ENCODE results near the gene RPS6KB1. TPM values are rescaled to one million over a fixed set of nuclear protein-coding genes. Genes with fewer than 3 reads are reported as not detected.
A peak's percentile ranks its signal among the peaks of the same experiment; 100 is the strongest.
"Not testable (repeated sequence)": the region's sequence is repeated elsewhere in the genome, so short reads cannot be mapped to it uniquely, and the experiment has no call there.

Gene RPS6KB1
- total RNA-seq, 1 experiment from 2014 or later = 66.9 TPM

DNA sequence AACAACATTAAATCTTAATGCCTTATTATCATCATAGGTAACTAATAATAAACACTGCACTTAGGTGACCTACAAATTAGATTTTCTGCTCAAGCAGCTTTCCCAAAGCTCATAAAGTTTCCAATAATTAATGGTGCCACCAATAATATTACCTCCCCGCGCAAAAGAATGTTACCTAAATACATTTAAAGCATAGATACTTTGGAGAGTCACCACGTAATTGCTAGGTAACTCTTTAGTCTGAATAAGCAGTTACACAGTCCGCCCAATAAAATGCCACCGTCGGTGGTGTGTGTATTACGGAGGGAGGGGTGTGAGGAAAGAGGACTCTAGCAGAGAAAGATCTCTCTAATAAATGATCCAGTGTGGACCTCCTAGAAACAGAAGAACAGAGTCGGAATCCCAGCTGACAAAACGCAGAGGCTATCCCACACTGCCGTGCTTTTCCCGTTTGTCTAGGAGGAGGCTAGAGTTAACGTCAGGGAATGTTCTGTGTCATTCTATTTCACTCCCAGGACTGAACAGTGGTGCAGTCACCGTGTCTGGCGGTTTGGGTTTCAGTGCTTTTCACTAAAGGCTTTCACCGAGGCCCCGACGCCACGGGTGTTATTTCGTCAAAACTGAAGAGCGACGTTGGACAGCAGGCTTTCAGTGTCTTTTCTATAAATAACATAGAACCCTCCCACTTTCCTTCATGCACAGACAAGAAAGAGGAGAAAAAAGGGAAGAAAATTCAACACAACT is 71.0 kb downstream of the RPS6KB1 start:
- Mint-ChIP-seq H3K27ac (ENCODE audit: unreplicated experiment) (peak overlapping the region; percentile 80), H3K36me3 (ENCODE audit: insufficient read depth, unreplicated experiment) (peaks cover 12% of the 10 kb centered on the region), H3K27me3 (ENCODE audit: insufficient read depth, unreplicated experiment) (no peaks in the 10 kb centered on the region), H3K4me3 (ENCODE audit: unreplicated experiment) (peak overlapping the region; percentile 73), H3K4me1 (ENCODE audit: low read depth, unreplicated experiment) (peaks cover 6% of the 10 kb centered on the region), H3K9me3 (ENCODE audit: unreplicated experiment) (no peaks in the 10 kb centered on the region)
- CTCF ChIA-PET = interaction anchor here (0.7 to 1.9 kb wide), 4 partner anchors 13 to 73 kb away, joined by 3 to 14 read pairs (median 8); no protein-coding TSS in a partner anchor
- Histone ChIP-seq H3K36me3 (ENCODE audit: control insufficient read depth, insufficient read depth, low read length) (no peaks in the 10 kb centered on the region), H3K4me3 (ENCODE audit: low read depth, low read length) (peak overlapping the region; percentile 71), H3K4me1 (peaks cover 11% of the 10 kb centered on the region; the same call in 1 of the 2 replicates), H3K9me3 (no peaks in the 10 kb centered on the region), H3K27me3 (replicated peaks; ENCODE audit: control insufficient read depth, insufficient read depth, low read length) (no peaks in the 10 kb centered on the region)
- POLR2A ChIA-PET = interaction anchor here (1.6 kb wide), 1 partner anchor 256 kb away, joined by 8 read pairs; the partner anchor contains the start of genes PTRH2 and VMP1
- TF ChIP-seq, protein P1, sequence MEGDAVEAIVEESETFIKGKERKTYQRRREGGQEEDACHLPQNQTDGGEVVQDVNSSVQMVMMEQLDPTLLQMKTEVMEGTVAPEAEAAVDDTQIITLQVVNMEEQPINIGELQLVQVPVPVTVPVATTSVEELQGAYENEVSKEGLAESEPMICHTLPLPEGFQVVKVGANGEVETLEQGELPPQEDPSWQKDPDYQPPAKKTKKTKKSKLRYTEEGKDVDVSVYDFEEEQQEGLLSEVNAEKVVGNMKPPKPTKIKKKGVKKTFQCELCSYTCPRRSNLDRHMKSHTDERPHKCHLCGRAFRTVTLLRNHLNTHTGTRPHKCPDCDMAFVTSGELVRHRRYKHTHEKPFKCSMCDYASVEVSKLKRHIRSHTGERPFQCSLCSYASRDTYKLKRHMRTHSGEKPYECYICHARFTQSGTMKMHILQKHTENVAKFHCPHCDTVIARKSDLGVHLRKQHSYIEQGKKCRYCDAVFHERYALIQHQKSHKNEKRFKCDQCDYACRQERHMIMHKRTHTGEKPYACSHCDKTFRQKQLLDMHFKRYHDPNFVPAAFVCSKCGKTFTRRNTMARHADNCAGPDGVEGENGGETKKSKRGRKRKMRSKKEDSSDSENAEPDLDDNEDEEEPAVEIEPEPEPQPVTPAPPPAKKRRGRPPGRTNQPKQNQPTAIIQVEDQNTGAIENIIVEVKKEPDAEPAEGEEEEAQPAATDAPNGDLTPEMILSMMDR (IDR thresholded peaks at IDR 0.05; ENCODE audit: insufficient read depth in 1 of 2, low read depth in 1 of 2, low read length in 1 of 2, severe bottlenecking in 1 of 2, unreplicated experiment in 1 of 2) = no peak
- peak; percentile 46 to 52 for DNase-seq
- intact Hi-C loops (cut with micrococcal nuclease; ENCODE audit: unreplicated experiment) = loop anchor here (5.0 kb wide), 1 partner anchor 73 kb away; no protein-coding TSS in a partner anchor
- TSS peak; percentile 53 for BruUV-seq (replicated peaks)

DNA sequence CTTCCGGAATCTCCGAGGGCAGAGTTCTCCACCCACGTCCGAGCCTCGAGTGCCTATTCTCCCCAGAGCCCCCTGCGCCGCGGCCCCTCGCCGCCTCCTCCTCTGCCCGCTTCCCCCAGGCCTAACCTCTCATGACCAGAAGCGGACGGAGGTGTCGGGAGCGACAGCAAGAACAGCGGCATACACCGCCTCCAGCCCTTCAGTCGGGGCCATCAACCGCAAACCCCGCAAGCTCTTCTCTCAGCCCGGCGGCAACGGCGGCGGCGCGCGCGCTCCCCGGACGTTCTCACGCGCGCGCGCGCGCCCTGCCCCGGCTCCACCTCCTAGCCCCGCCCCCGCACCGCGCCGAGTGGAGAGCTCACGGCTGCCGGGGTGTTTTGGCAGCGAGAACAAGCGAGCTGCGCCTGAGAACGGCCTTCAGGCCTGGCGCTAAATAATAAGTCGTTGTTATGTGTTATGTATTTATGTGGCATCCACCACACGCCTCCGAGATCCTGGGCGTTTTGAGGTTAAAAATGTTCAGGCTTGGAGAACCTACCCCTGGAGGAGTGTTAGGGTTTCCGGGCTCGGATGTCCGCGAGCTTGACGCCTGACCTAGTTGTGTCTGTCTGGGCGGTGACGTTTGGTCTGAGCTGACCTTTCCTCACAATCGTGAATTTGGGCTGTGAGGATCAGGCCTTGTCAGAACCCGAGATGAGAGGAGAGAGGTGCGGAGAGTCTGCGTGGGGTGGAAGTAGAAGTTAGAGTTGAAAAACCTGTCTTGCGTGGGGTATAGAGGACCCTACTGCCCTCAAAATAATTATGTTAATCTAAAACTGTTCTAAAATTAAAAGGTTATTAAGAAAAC is 71.8 kb downstream of the RPS6KB1 start, which contains the start of gene RNFT1:
Gene RNFT1 (minus strand): TSS at position 259 of the 847 bp plus-strand sequence. CDS start 77 bp downstream, at position 182.
- no peaks in the 10 kb centered on the region for H3K27me3 Mint-ChIP-seq (ENCODE audit: insufficient read depth, unreplicated experiment)

DNA sequence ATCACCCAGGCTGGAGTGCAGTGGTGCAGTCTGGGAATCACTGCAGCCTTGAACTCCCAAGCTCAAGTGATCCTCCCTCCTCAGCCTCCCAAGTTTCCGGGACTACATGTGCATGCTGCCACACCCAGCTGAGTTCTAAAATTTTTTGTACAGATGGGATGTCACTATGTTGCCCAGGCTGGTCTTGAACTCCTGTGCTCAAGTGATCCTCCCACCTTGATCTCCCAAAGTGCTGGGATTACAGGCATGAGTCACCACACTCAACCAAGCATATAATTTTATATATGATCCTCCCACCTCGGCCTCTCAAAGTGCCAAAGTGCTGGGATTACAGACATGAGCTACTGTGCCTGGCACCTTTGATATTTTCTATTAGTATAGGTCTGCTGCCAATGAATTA is 78.8 kb downstream of the RPS6KB1 start:
- H3K27me3 ChIP-seq (replicated peaks; ENCODE audit: control insufficient read depth, insufficient read depth, low read length); H3K4me3 ChIP-seq (ENCODE audit: low read depth, low read length); BruUV-seq (replicated peaks); H3K9me3 ChIP-seq; H3K9me3 Mint-ChIP-seq (ENCODE audit: unreplicated experiment); CTCF ChIA-PET; H3K4me1 Mint-ChIP-seq (ENCODE audit: low read depth, unreplicated experiment); H3K4me1 ChIP-seq; H3K4me3 Mint-ChIP-seq (ENCODE audit: unreplicated experiment); H3K36me3 ChIP-seq (ENCODE audit: control insufficient read depth, insufficient read depth, low read length); H3K27ac Mint-ChIP-seq (ENCODE audit: unreplicated experiment); H3K36me3 Mint-ChIP-seq (ENCODE audit: insufficient read depth, unreplicated experiment); H3K27me3 Mint-ChIP-seq (ENCODE audit: insufficient read depth, unreplicated experiment); DNase-seq; intact Hi-C loops (cut with micrococcal nuclease; ENCODE audit: unreplicated experiment): not testable (repeated sequence)
- POLR2A ChIA-PET = interaction anchor here (0.7 kb wide), 1 partner anchor 420 kb away, joined by 6 read pairs; the partner anchor contains the start of gene USP32

More for the DNA sequence above, 71.8 kb downstream of the RPS6KB1 start, which contains the start of gene RNFT1:
- TF ChIP-seq, protein P1 (IDR thresholded peaks at IDR 0.05; ENCODE audit: insufficient read depth in 1 of 2, low read depth in 1 of 2, low read length in 1 of 2, severe bottlenecking in 1 of 2, unreplicated experiment in 1 of 2) = no peak
- Histone ChIP-seq H3K4me1 (peaks cover 11% of the 10 kb centered on the region; the same call in 1 of the 2 replicates), H3K27me3 (replicated peaks; ENCODE audit: control insufficient read depth, insufficient read depth, low read length) (no peaks in the 10 kb centered on the region), H3K4me3 (ENCODE audit: low read depth, low read length) (peak within 1 kb of the TSS; percentile 71), H3K9me3 (no peaks in the 10 kb centered on the region), H3K36me3 (ENCODE audit: control insufficient read depth, insufficient read depth, low read length) (no peaks in the 10 kb centered on the region)
- H3K36me3 Mint-ChIP-seq (ENCODE audit: insufficient read depth, unreplicated experiment) = peaks cover 6% of the 10 kb centered on the region
- H3K9me3 Mint-ChIP-seq (ENCODE audit: unreplicated experiment) = no peaks in the 10 kb centered on the region
- TSS peak; percentile 82 for BruUV-seq (replicated peaks)
- H3K27ac Mint-ChIP-seq (ENCODE audit: unreplicated experiment) = peak within 1 kb of the TSS; percentile 80
- peak; percentile 86 to 94 for DNase-seq
- peak within 1 kb of the TSS; percentile 73 for H3K4me3 Mint-ChIP-seq (ENCODE audit: unreplicated experiment)
- peaks cover 6% of the 10 kb centered on the region for H3K4me1 Mint-ChIP-seq (ENCODE audit: low read depth, unreplicated experiment)
- POLR2A ChIA-PET = interaction anchor here (0.6 to 1.6 kb wide), 6 partner anchors 50 to 344 kb away, joined by 3 to 8 read pairs (median 4); partner anchors contain the start of genes PTRH2 and VMP1
- intact Hi-C loops (cut with micrococcal nuclease; ENCODE audit: unreplicated experiment) = loop anchor here (5.0 kb wide), 1 partner anchor 73 kb away; no protein-coding TSS in a partner anchor
- CTCF ChIA-PET = interaction anchor here (0.5 to 1.9 kb wide), 9 partner anchors 13 to 675 kb away, joined by 3 to 14 read pairs (median 4); no protein-coding TSS in a partner anchor

Data from Caco-2 (cell line).